Sigmoid colon (tissue), 7 donors: ENCODE results near the gene TAS1R3. TPM values are rescaled to one million over a fixed set of nuclear protein-coding genes. Genes with fewer than 3 reads are reported as not detected.

Source experiments
- DNase-seq: peaks from one replicate; pipeline ENCODE4 v3.0.0-alpha.2; 2019
- H3K27ac ChIP-seq, 4 donors: fragments of 200-600 bp; sonication (generic); one replicate each; pipeline ENCODE4 v1.5.1; 2016 to 2019; ENCODE audit warnings: mild to moderate bottlenecking in 1 of 4
- H3K27me3 ChIP-seq, 3 donors: fragments of 200-600 bp; sonication (generic); one replicate each; pipeline ENCODE4 v1.5.1; 2019; ENCODE audit warnings: mild to moderate bottlenecking in 1 of 3
- H3K36me3 ChIP-seq, 4 donors: fragments of 200-600 bp; sonication (generic); one replicate each; pipeline ENCODE4 v1.5.1; 2016 to 2019
- H3K4me1 ChIP-seq, 4 donors: fragments of 200-600 bp; sonication (generic); one replicate each; pipeline ENCODE4 v1.5.1; 2017 to 2019
- H3K4me3 ChIP-seq, 4 donors: fragments of 200-600 bp; sonication (generic); one replicate each; pipeline ENCODE4 v1.5.1; 2017 to 2019; ENCODE audit warnings: mild to moderate bottlenecking in 2 of 4, moderate library complexity in 1 of 4
- H3K9me3 ChIP-seq, 4 donors: fragments of 200-600 bp in 3 of 4; sonication (generic) in 3 of 4; one replicate each; pipeline versions ENCODE4 v1.5.1 to v1.6.1; 2013 to 2019
- EP300 ChIP-seq, 4 donors: sonication (generic); formaldehyde crosslinking; IDR thresholded peaks; one replicate each; pipeline ENCODE4 v1.6.1; 2017; ENCODE audit warnings: antibody characterized with exemption in 4 of 4
- POLR2A ChIP-seq, 2 donors: fragments of 450-650 bp; IDR thresholded peaks; one replicate each; pipeline ENCODE4 v1.6.1; 2016; ENCODE audit warnings: antibody characterized with exemption in 2 of 2, mild to moderate bottlenecking in 2 of 2, moderate library complexity in 2 of 2
- POLR2AphosphoS5 ChIP-seq, 4 donors: sonication (generic); formaldehyde crosslinking; IDR thresholded peaks; one replicate each; pipeline ENCODE4 v1.6.1; 2017; ENCODE audit warnings: antibody characterized with exemption in 4 of 4
- WGBS, 2 donors: extraction: QIAGEN DNeasy Blood & Tissue Kit; methylation state at CpG; one replicate each; pipeline ENCODE4 v1.1.7; 2013; 5-methylcytosine and 5-hydroxymethylcytosine counted together
- intact Hi-C: fragments of 100-400 bp; cut with DNase I; formaldehyde crosslinking; loops from one replicate; pipeline ENCODE4 v1.15.1; 2023
- polyA plus RNA-seq, 3 donors: library from polyadenylated mRNA; stranded (reverse); fragments of 200-250 nt; gene quantifications; one replicate each; pipeline ENCODE4 v1.2.3, GENCODE V29; 2013
- total RNA-seq, 4 donors: library from RNA; depleted of rRNA; stranded (reverse); fragments of >200 nt; gene quantifications; one replicate each; pipeline ENCODE4 v1.1.0, GENCODE V29; 2016
- TF ChIP-seq, protein P1 (sequence below), 4 experiments: fragments of 450-650 bp in 3 of 4; fragments of 200-600 bp in 1 of 4; IDR thresholded peaks; one replicate each; pipeline ENCODE4 v1.5.1; 2016 to 2019; ENCODE audit warnings: antibody characterized with exemption in 4 of 4, mild to moderate bottlenecking in 3 of 4, moderate library complexity in 2 of 4
- donor health status: healthy with polysubstance abuse.
- donor health status: Bipolar disorder and iron deficiency.
- donor health status: healthy.

The TAS1R3 gene
- total and polyA plus RNA-seq, 7 donors = 0.60 to 0.64 TPM; not detected in 5

DNA sequence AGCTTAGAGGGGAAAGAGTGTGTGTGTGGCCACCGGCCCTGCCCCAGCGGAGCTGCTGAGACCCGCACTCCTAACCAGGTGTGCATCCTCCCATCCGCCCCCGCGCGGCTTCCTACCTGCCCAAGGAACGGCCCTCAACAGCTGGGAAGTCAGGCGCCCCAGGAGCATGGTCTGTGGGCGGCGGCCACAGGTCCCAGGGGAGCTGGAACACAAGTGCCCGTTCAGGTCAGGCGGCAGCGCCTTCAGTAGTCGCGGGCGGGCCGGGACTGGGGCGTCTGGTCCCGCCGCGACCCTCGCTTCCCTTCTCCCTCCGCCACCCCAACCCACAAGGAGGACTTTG lies 43.5 kb downstream of the TAS1R3 start:
- Histone ChIP-seq H3K27ac (peak overlapping the region; percentile 92 to 98 (median 95)), H3K36me3 (peaks cover 0 to 15% (median 4%) of the 10 kb centered on the region in 4 donors), H3K4me1 (peaks cover 2 to 41% (median 34%) of the 10 kb centered on the region in 4 donors), H3K9me3 (no peaks in the 10 kb centered on the region), H3K4me3 (peak overlapping the region; percentile 69 to 100 (median 96)), H3K27me3 (no peaks in the 10 kb centered on the region)
- DNase-seq = peak; percentile 74
- WGBS, 2 donors = 0 to 1% methylated on average over 24 of the region's 24 CpGs
- TF ChIP-seq POLR2AphosphoS5 (IDR thresholded peaks at IDR 0.05) (no peak), EP300 (IDR thresholded peaks at IDR 0.05) (no peak), POLR2A (IDR thresholded peaks at IDR 0.05) (no peak)
- TF ChIP-seq, protein P1, sequence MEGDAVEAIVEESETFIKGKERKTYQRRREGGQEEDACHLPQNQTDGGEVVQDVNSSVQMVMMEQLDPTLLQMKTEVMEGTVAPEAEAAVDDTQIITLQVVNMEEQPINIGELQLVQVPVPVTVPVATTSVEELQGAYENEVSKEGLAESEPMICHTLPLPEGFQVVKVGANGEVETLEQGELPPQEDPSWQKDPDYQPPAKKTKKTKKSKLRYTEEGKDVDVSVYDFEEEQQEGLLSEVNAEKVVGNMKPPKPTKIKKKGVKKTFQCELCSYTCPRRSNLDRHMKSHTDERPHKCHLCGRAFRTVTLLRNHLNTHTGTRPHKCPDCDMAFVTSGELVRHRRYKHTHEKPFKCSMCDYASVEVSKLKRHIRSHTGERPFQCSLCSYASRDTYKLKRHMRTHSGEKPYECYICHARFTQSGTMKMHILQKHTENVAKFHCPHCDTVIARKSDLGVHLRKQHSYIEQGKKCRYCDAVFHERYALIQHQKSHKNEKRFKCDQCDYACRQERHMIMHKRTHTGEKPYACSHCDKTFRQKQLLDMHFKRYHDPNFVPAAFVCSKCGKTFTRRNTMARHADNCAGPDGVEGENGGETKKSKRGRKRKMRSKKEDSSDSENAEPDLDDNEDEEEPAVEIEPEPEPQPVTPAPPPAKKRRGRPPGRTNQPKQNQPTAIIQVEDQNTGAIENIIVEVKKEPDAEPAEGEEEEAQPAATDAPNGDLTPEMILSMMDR (IDR thresholded peaks at IDR 0.05) = no peak
- intact Hi-C loops = loop anchor here (2.0 kb wide), 1 partner anchor 66 kb away; the partner anchor contains the start of gene PUSL1

DNA sequence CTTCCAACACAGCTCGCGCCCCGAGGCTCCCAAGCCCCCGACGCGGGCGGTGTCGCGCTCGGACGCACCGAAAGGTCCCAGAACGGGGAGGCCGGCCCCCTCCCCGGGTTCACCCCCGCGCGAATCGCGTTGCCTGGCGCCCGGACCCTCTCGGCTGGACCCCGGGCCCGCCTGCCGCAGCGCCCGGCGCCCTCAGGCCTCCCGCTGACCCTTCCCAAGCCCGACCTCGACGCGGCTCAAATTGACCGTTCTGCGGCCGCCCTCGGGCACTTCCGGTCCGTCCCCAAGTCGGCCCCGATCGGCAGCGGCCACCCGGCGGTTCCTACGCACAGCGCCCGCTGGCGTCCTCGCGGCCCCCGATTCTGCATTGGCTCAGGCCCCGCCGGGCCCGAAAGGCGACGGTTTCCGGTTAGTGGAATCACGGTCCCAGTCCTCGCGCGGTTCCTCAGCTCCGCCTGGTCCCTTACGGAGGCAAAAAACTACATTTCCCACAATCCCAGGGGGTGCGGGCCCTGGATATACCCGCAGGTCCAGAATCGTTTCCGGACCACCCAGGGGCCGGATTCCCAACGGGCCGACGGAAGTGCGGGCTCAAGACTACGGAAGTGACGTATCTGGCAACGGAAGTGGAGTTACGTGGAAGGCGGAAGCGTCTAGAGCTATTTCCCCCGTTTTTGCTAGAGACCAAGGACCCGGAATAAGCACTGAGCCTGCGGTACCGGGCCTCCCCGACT lies 44.0 kb downstream of the TAS1R3 start, which contains the start of gene AURKAIP1:
AURKAIP1 (minus strand) TSS at position 279 of the 734 bp plus-strand sequence. CDS start 451 bp downstream, outside the sequence.
- Histone ChIP-seq H3K4me3 (peak within 1 kb of the TSS; percentile 69 to 100 (median 96)), H3K9me3 (no peaks in the 10 kb centered on the region), H3K27ac (peak within 1 kb of the TSS; percentile 92 to 98 (median 95)), H3K27me3 (no peaks in the 10 kb centered on the region), H3K4me1 (peaks cover 2 to 41% (median 34%) of the 10 kb centered on the region in 4 donors), H3K36me3 (peaks cover 0 to 15% (median 4%) of the 10 kb centered on the region in 4 donors)
- intact Hi-C loops = loop anchor here (2.0 kb wide), 1 partner anchor 66 kb away; the partner anchor contains the start of gene PUSL1
- WGBS, 2 donors = 1% methylated on average over 85 of the region's 85 CpGs
- TF ChIP-seq POLR2AphosphoS5 (IDR thresholded peaks at IDR 0.05) (peak; percentile 58 to 91 (median 87)), EP300 (IDR thresholded peaks at IDR 0.05) (peak in 1 of 4 donors; percentile 71), POLR2A (IDR thresholded peaks at IDR 0.05) (peak; percentile 24 to 42)
- TF ChIP-seq, protein P1 (IDR thresholded peaks at IDR 0.05) = peak in 1 of 4 experiments; percentile 18
- DNase-seq = peak; percentile 100

DNA sequence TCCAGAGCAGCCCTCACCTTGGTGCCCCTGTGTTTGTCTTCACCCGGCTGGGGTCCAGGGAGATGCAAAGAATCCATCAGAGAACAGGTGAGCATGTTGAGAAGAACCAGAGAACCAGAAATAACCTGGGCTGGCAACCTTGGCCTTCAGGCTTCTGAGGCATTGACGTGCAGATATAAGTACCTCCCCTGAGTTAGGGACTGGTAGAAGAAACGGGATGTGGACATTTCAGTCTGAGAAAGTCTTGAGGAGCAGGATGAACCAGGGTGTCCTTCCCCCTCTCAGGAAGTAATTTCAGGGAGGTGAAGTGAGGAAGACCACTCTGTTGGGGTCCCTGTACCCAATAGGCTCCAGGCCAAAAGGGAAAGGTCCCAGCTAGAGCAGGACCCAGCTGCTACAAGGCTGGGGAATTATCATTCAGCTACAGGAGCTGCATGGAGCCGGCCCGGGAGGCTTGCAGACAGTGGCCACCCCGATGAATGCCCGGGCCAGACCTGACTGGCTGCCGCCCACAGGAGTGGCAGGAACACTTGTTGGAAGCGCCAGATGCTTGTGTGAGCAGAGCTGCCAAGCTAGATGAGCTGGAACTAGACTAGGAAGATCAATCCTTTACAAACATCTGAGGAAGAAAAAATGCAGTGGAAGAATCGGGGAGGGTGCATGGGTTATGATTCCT lies 45.6 kb downstream of the TAS1R3 start:
- no peak for DNase-seq

DNA sequence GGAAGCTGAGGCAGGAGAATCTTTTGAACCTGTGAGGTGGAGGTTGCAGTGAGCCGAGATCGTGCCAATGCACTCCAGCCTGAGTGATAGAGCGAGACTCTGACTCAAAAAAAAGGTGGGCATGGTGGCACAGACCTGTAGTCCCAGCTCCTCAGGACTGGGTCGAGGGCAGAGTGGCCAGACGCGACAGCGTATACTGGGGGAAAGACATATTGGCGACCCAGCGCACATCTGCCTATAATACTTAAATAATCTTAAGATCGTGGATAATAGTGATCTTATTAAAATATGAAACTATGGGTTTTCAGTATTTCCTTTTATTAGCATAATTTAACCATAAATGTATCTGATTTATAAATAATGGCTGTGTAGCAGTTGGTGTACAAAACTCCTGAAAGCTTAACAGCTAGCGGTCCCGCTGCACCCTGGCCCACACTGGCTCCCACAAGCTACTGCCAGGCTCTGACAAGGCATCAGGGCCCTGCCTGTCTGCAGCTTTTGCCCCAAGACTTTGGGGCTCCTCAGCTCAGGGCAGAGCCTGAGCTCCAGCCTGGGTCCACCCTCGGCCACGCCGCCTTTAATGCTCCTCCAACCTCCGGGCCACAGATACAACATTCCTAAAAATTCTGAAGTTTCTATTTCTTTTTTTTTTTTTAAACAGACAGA lies 46.6 kb downstream of the TAS1R3 start:
- 96% methylated on average over 16 of the region's 16 CpGs for WGBS, 2 donors
- Histone ChIP-seq H3K9me3 (no peaks in the 10 kb centered on the region), H3K4me3 (no peak overlapping the region), H3K4me1 (peaks cover 2 to 26% (median 20%) of the 10 kb centered on the region in 4 donors), H3K27ac (no peak overlapping the region), H3K27me3 (no peaks in the 10 kb centered on the region), H3K36me3 (peaks cover 0 to 18% (median 4%) of the 10 kb centered on the region in 4 donors)
- intact Hi-C loops = no loop called here
- DNase-seq = no peak
- TF ChIP-seq, protein P1 (IDR thresholded peaks at IDR 0.05) = no peak
- TF ChIP-seq POLR2A (IDR thresholded peaks at IDR 0.05) = no peak
- TF ChIP-seq POLR2AphosphoS5 (IDR thresholded peaks at IDR 0.05) = no peak
- no peak for TF ChIP-seq EP300 (IDR thresholded peaks at IDR 0.05)

More for the DNA sequence above, 45.6 kb downstream of the TAS1R3 start:
- H3K4me3 ChIP-seq = no peak overlapping the region
- TF ChIP-seq POLR2A (IDR thresholded peaks at IDR 0.05) = no peak
- TF ChIP-seq POLR2AphosphoS5 (IDR thresholded peaks at IDR 0.05) = no peak
- TF ChIP-seq EP300 (IDR thresholded peaks at IDR 0.05) = no peak
- TF ChIP-seq, protein P1 (IDR thresholded peaks at IDR 0.05) = no peak
- peak overlapping the region in 2 of 4 donors; percentile 92 to 96 for H3K27ac ChIP-seq
- H3K4me1 ChIP-seq = peaks cover 2 to 35% (median 30%) of the 10 kb centered on the region in 4 donors
- H3K36me3 ChIP-seq = peaks cover 0 to 20% (median 4%) of the 10 kb centered on the region in 4 donors
- H3K9me3 ChIP-seq = no peaks in the 10 kb centered on the region
- intact Hi-C loops = no loop called here
- WGBS, 2 donors = 92% methylated on average over 10 of the region's 10 CpGs
- H3K27me3 ChIP-seq = no peaks in the 10 kb centered on the region
